Measurements from ENCODE around the gene STIP1. TPM values are rescaled to one million over a fixed set of nuclear protein-coding genes. Genes with fewer than 3 reads are reported as not detected.

Gene STIP1
- total and polyA plus RNA-seq, 2 of the 8 experiments (the other 6 are each of a cell fraction or from before 2014, with no cell fraction given), result 140 to 329 TPM

- Histone ChIP-seq H4K5ac (ENCODE audit: insufficient read length, low read depth, low read length) (no peak overlapping the region), H3K4me2 (ENCODE audit: insufficient read depth in 1 of 2, low read depth in 2 of 2, low read length in 2 of 2) (no peak overlapping the region), H3K36me3 (ENCODE audit: control insufficient read depth in 2 of 4, insufficient read depth in 4 of 4, low read length in 3 of 4) (no peaks in the 10 kb centered on the region), H3K9me3 (ENCODE audit: insufficient read depth in 2 of 2, low read depth in 1 of 2, low read length in 1 of 2) (no peaks in the 10 kb centered on the region), H3K14ac (ENCODE audit: insufficient read length) (no peak overlapping the region), H3K27ac (ENCODE audit: low read depth, low read length) (no peak overlapping the region), H2AK5ac (ENCODE audit: low read depth, low read length) (no peak overlapping the region), H2BK5ac (ENCODE audit: low read depth, low read length) (no peak overlapping the region), H3K79me1 (ENCODE audit: low read depth, low read length) (peaks cover 3% of the 10 kb centered on the region), H3K27me3 (replicated peaks in 1 of 4; ENCODE audit: control insufficient read depth in 3 of 4, extremely low read depth in 1 of 4, insufficient read depth in 3 of 4, low read length in 3 of 4) (peaks cover 0 to 40% (median 13%) of the 10 kb centered on the region in 4 experiments; a peak in 5 of 7 replicates), H3K56ac (replicated peaks; ENCODE audit: insufficient read length, low read depth, low read length) (no peak overlapping the region), H4K20me1 (replicated peaks in 1 of 2; ENCODE audit: control insufficient read depth in 1 of 2, insufficient read depth in 2 of 2, low read length in 2 of 2) (peaks cover 2 to 23% of the 10 kb centered on the region in 2 experiments), H4K91ac (replicated peaks; ENCODE audit: insufficient read length, low read length) (no peak overlapping the region), H3K79me2 (ENCODE audit: control insufficient read depth in 1 of 2, insufficient read depth in 2 of 2, low read length in 2 of 2) (no peaks in the 10 kb centered on the region), H2BK120ac (replicated peaks; ENCODE audit: low read depth, low read length) (no peak overlapping the region), H2BK15ac (ENCODE audit: low read length) (no peak overlapping the region), H2BK20ac (ENCODE audit: low read length) (no peak overlapping the region), H4K8ac (ENCODE audit: extremely low read depth, insufficient read depth, low read length) (no peak overlapping the region; the same call in 1 of the 2 replicates), H3K4me3 (ENCODE audit: extremely low read depth in 1 of 4, insufficient read depth in 2 of 4, low read depth in 3 of 4, low read length in 4 of 4) (no peak overlapping the region), H3K4me1 (replicated peaks in 1 of 4; ENCODE audit: control insufficient read depth in 3 of 4, insufficient read depth in 4 of 4, low read length in 3 of 4) (no peaks in the 10 kb centered on the region; a peak in 3 of 7 replicates), H2AFZ (ENCODE audit: low read length) (no peak overlapping the region), H2BK12ac (ENCODE audit: low read depth, low read length) (no peak overlapping the region), H3K9ac (replicated peaks in 1 of 4; ENCODE audit: extremely low read depth in 1 of 4, low read depth in 3 of 4, low read length in 3 of 4) (no peak overlapping the region), H3K18ac (ENCODE audit: extremely low read depth, low read length) (no peak overlapping the region), H3K4ac (replicated peaks; ENCODE audit: insufficient read length, low read depth, low read length) (no peak overlapping the region), H3K23ac (ENCODE audit: insufficient read length) (no peak overlapping the region), H3K23me2 (ENCODE audit: low read depth, low read length) (no peaks in the 10 kb centered on the region; the same call in 1 of the 2 replicates)
- DNase-seq (ENCODE audit: low read depth in 1 of 2, low spot score in 2 of 2) (no peak), FAIRE-seq (no peak)
- WGBS, 2 experiments (ENCODE audit: extremely low coverage in 1 of 2, insufficient coverage in 1 of 2, insufficient read length in 1 of 2, insufficient replicate concordance in 2 of 2, low coverage in 1 of 2, low lambda C conversion rate in 2 of 2, missing lambda C conversion rate in 1 of 2), result 88% methylated on average over 21 of the region's 21 CpGs; no CpG with 5 or more reads in 1 of the 2 experiments
- TF ChIP-seq NRF1 (IDR thresholded peaks at IDR 0.05; ENCODE audit: low read depth, low read length) (no peak), CEBPB (IDR thresholded peaks at IDR 0.05; ENCODE audit: low read depth, low read length) (no peak), RFX5 (IDR thresholded peaks at IDR 0.05; ENCODE audit: borderline replicate concordance, low read depth, low read length) (no peak)
- ChIA-PET CTCF (ENCODE audit: partially characterized antibody) (interaction anchor here (1.1 to 14.9 kb wide), 7 partner anchors 7 to 140 kb away, joined by 3 to 291 read pairs (median 20); partner anchors contain the start of gene FLRT1), POLR2A (ENCODE audit: partially characterized antibody) (no interaction called here)
These were observed 44.7 kb upstream of the STIP1 start for GRCh38 chr11:64141081-64141783.

All from H1 (cell line).